ENCODE measurements around the gene FBN1.

Gene FBN1

GRCh38 chr15:48596415-48596814 is 49.1 kb downstream of the FBN1 start:
- no peak overlapping the region for H3K4ac ChIP-seq (ENCODE audit: low read length)
- no peak overlapping the region for H3K9ac ChIP-seq (ENCODE audit: low read depth, low read length, poor library complexity)
- no CpG with 5 or more reads among the region's 4 CpGs for WGBS, 2 donors (ENCODE audit: extremely low coverage in 2 of 2, insufficient read length in 2 of 2, insufficient replicate concordance in 1 of 2)
- H3K4me3 ChIP-seq (ENCODE audit: low read length in 2 of 2), result no peak overlapping the region
- H4K8ac ChIP-seq (ENCODE audit: low read depth, low read length), result no peak overlapping the region
- no peak for DNase-seq (ENCODE audit: low spot score)
- no peak overlapping the region for H3K23ac ChIP-seq (ENCODE audit: low read depth, low read length, poor library complexity)
- peaks cover 4% of the 10 kb centered on the region in 2 donors for H3K36me3 ChIP-seq (replicated peaks in 1 of 2; ENCODE audit: control insufficient read depth in 2 of 2, insufficient read depth in 2 of 2, low read length in 2 of 2)
- no peak overlapping the region for H2AFZ ChIP-seq (ENCODE audit: low read length)
- no peak overlapping the region for H4K91ac ChIP-seq (ENCODE audit: low read depth, low read length, poor library complexity)
- no peaks in the 10 kb centered on the region for H3K9me3 ChIP-seq (replicated peaks in 1 of 2; ENCODE audit: control insufficient read depth in 2 of 2, insufficient read depth in 1 of 2, low read depth in 1 of 2, low read length in 2 of 2)
- H3K27me3 ChIP-seq (ENCODE audit: control insufficient read depth in 3 of 3, insufficient read depth in 3 of 3, low read depth in 1 of 3, low read length in 3 of 3), result peaks cover 0 to 1% (median 0%) of the 10 kb centered on the region in 3 experiments
- no peak overlapping the region for H2BK120ac ChIP-seq (ENCODE audit: low read depth, low read length)
- H3K4me1 ChIP-seq (ENCODE audit: control insufficient read depth in 2 of 2, insufficient read depth in 1 of 2, low read depth in 1 of 2, low read length in 2 of 2), result peaks cover 0 to 11% of the 10 kb centered on the region in 2 donors
- no peak overlapping the region for H2BK5ac ChIP-seq (ENCODE audit: low read length)
- no peak overlapping the region for H3K18ac ChIP-seq (ENCODE audit: low read length)
- no peak overlapping the region for H2AK5ac ChIP-seq (ENCODE audit: low read depth, low read length)
- no peak overlapping the region for H2BK15ac ChIP-seq (ENCODE audit: low read length)
- no peak overlapping the region for H3K27ac ChIP-seq (replicated peaks; ENCODE audit: low read length)
- no peaks in the 10 kb centered on the region for H3K79me1 ChIP-seq (ENCODE audit: low read depth, low read length)
- H3K4me2 ChIP-seq (ENCODE audit: insufficient read depth, low read length, poor library complexity, severe bottlenecking), result no peak overlapping the region
- no peak overlapping the region for H2BK12ac ChIP-seq (ENCODE audit: low read length)
- H3K14ac ChIP-seq (ENCODE audit: low read length), result no peak overlapping the region

- peaks cover 4% of the 10 kb centered on the region in 2 donors for H3K36me3 ChIP-seq (replicated peaks in 1 of 2; ENCODE audit: control insufficient read depth in 2 of 2, insufficient read depth in 2 of 2, low read length in 2 of 2)
- no peak overlapping the region for H3K23ac ChIP-seq (ENCODE audit: low read depth, low read length, poor library complexity)
- WGBS, 2 donors (ENCODE audit: extremely low coverage in 2 of 2, insufficient read length in 2 of 2, insufficient replicate concordance in 1 of 2), result no CpG with 5 or more reads among the region's 5 CpGs
- H2BK120ac ChIP-seq (ENCODE audit: low read depth, low read length), result no peak overlapping the region
- no peak overlapping the region for H3K18ac ChIP-seq (ENCODE audit: low read length)
- H2BK5ac ChIP-seq (ENCODE audit: low read length), result no peak overlapping the region
- no peak overlapping the region for H3K27ac ChIP-seq (replicated peaks; ENCODE audit: low read length)
- H2BK15ac ChIP-seq (ENCODE audit: low read length), result no peak overlapping the region
- no peaks in the 10 kb centered on the region for H3K79me1 ChIP-seq (ENCODE audit: low read depth, low read length)
- H2AFZ ChIP-seq (ENCODE audit: low read length), result no peak overlapping the region
- no peak overlapping the region for H3K14ac ChIP-seq (ENCODE audit: low read length)
- no peak overlapping the region for H3K4me2 ChIP-seq (ENCODE audit: insufficient read depth, low read length, poor library complexity, severe bottlenecking)
- DNase-seq (ENCODE audit: low spot score), result no peak
- H2BK12ac ChIP-seq (ENCODE audit: low read length), result no peak overlapping the region
- H4K8ac ChIP-seq (ENCODE audit: low read depth, low read length), result no peak overlapping the region
- H2AK5ac ChIP-seq (ENCODE audit: low read depth, low read length), result no peak overlapping the region
- no peak overlapping the region for H3K4me3 ChIP-seq (ENCODE audit: low read length in 2 of 2)
- no peak overlapping the region for H3K9ac ChIP-seq (ENCODE audit: low read depth, low read length, poor library complexity)
- H3K4me1 ChIP-seq (ENCODE audit: control insufficient read depth in 2 of 2, insufficient read depth in 1 of 2, low read depth in 1 of 2, low read length in 2 of 2), result peaks cover 0 to 11% of the 10 kb centered on the region in 2 donors
- H4K91ac ChIP-seq (ENCODE audit: low read depth, low read length, poor library complexity), result no peak overlapping the region
- H3K9me3 ChIP-seq (replicated peaks in 1 of 2; ENCODE audit: control insufficient read depth in 2 of 2, insufficient read depth in 1 of 2, low read depth in 1 of 2, low read length in 2 of 2), result no peaks in the 10 kb centered on the region
- peaks cover 0 to 1% (median 0%) of the 10 kb centered on the region in 3 experiments for H3K27me3 ChIP-seq (ENCODE audit: control insufficient read depth in 3 of 3, insufficient read depth in 3 of 3, low read depth in 1 of 3, low read length in 3 of 3)
- no peak overlapping the region for H3K4ac ChIP-seq (ENCODE audit: low read length)
These were observed 49.5 kb downstream of the FBN1 start for GRCh38 chr15:48595981-48596380.

- H3K36me3 ChIP-seq (replicated peaks in 1 of 2; ENCODE audit: control insufficient read depth in 2 of 2, insufficient read depth in 2 of 2, low read length in 2 of 2), result no peaks in the 10 kb centered on the region
- H3K27ac ChIP-seq (replicated peaks; ENCODE audit: low read length), result no peak overlapping the region
- H2AK5ac ChIP-seq (ENCODE audit: low read depth, low read length), result no peak overlapping the region
- no peak overlapping the region for H3K4me3 ChIP-seq (ENCODE audit: low read length in 2 of 2)
- no peak overlapping the region for H3K14ac ChIP-seq (ENCODE audit: low read length)
- no peak overlapping the region for H3K4ac ChIP-seq (ENCODE audit: low read length)
- no peak overlapping the region for H3K9ac ChIP-seq (ENCODE audit: low read depth, low read length, poor library complexity)
- no CpG with 5 or more reads among the region's 1 CpG for WGBS, 2 donors (ENCODE audit: extremely low coverage in 2 of 2, insufficient read length in 2 of 2, insufficient replicate concordance in 1 of 2)
- peaks cover 0 to 11% of the 10 kb centered on the region in 2 donors for H3K4me1 ChIP-seq (ENCODE audit: control insufficient read depth in 2 of 2, insufficient read depth in 1 of 2, low read depth in 1 of 2, low read length in 2 of 2)
- H4K91ac ChIP-seq (ENCODE audit: low read depth, low read length, poor library complexity), result no peak overlapping the region
- no peak overlapping the region for H4K8ac ChIP-seq (ENCODE audit: low read depth, low read length)
- H2BK5ac ChIP-seq (ENCODE audit: low read length), result no peak overlapping the region
- DNase-seq (ENCODE audit: low spot score), result no peak
- no peak overlapping the region for H3K18ac ChIP-seq (ENCODE audit: low read length)
- H2BK120ac ChIP-seq (ENCODE audit: low read depth, low read length), result no peak overlapping the region
- no peak overlapping the region for H3K4me2 ChIP-seq (ENCODE audit: insufficient read depth, low read length, poor library complexity, severe bottlenecking)
- no peak overlapping the region for H2AFZ ChIP-seq (ENCODE audit: low read length)
- no peak overlapping the region for H2BK12ac ChIP-seq (ENCODE audit: low read length)
- H3K27me3 ChIP-seq (ENCODE audit: control insufficient read depth in 3 of 3, insufficient read depth in 3 of 3, low read depth in 1 of 3, low read length in 3 of 3), result no peaks in the 10 kb centered on the region
- no peak overlapping the region for H3K23ac ChIP-seq (ENCODE audit: low read depth, low read length, poor library complexity)
- no peak overlapping the region for H2BK15ac ChIP-seq (ENCODE audit: low read length)
- no peaks in the 10 kb centered on the region for H3K79me1 ChIP-seq (ENCODE audit: low read depth, low read length)
- H3K9me3 ChIP-seq (replicated peaks in 1 of 2; ENCODE audit: control insufficient read depth in 2 of 2, insufficient read depth in 1 of 2, low read depth in 1 of 2, low read length in 2 of 2), result no peaks in the 10 kb centered on the region
These were observed 52.6 kb downstream of the FBN1 start for GRCh38 chr15:48592933-48593332.

GRCh38 chr15:48592221-48592731 is 53.2 kb downstream of the FBN1 start:
- Histone ChIP-seq H2BK5ac (ENCODE audit: low read length) (no peak overlapping the region), H4K8ac (ENCODE audit: low read depth, low read length) (no peak overlapping the region), H4K91ac (ENCODE audit: low read depth, low read length, poor library complexity) (no peak overlapping the region), H3K18ac (ENCODE audit: low read length) (no peak overlapping the region), H3K27ac (replicated peaks; ENCODE audit: low read length) (no peak overlapping the region), H3K4me1 (ENCODE audit: control insufficient read depth in 2 of 2, insufficient read depth in 1 of 2, low read depth in 1 of 2, low read length in 2 of 2) (peaks cover 0 to 11% of the 10 kb centered on the region in 2 donors), H3K27me3 (ENCODE audit: control insufficient read depth in 3 of 3, insufficient read depth in 3 of 3, low read depth in 1 of 3, low read length in 3 of 3) (no peaks in the 10 kb centered on the region), H3K23ac (ENCODE audit: low read depth, low read length, poor library complexity) (no peak overlapping the region), H3K79me1 (ENCODE audit: low read depth, low read length) (no peaks in the 10 kb centered on the region), H3K9me3 (replicated peaks in 1 of 2; ENCODE audit: control insufficient read depth in 2 of 2, insufficient read depth in 1 of 2, low read depth in 1 of 2, low read length in 2 of 2) (no peaks in the 10 kb centered on the region), H3K4ac (ENCODE audit: low read length) (no peak overlapping the region), H2BK15ac (ENCODE audit: low read length) (no peak overlapping the region), H3K36me3 (replicated peaks in 1 of 2; ENCODE audit: control insufficient read depth in 2 of 2, insufficient read depth in 2 of 2, low read length in 2 of 2) (no peaks in the 10 kb centered on the region), H2AFZ (ENCODE audit: low read length) (no peak overlapping the region), H3K4me2 (ENCODE audit: insufficient read depth, low read length, poor library complexity, severe bottlenecking) (no peak overlapping the region), H3K14ac (ENCODE audit: low read length) (no peak overlapping the region), H2BK12ac (ENCODE audit: low read length) (no peak overlapping the region), H2BK120ac (ENCODE audit: low read depth, low read length) (no peak overlapping the region), H2AK5ac (ENCODE audit: low read depth, low read length) (no peak overlapping the region), H3K4me3 (ENCODE audit: low read length in 2 of 2) (no peak overlapping the region), H3K9ac (ENCODE audit: low read depth, low read length, poor library complexity) (no peak overlapping the region)
- no peak for DNase-seq (ENCODE audit: low spot score)
- WGBS, 2 donors (ENCODE audit: extremely low coverage in 2 of 2, insufficient read length in 2 of 2, insufficient replicate concordance in 1 of 2), result no CpG with 5 or more reads among the region's 2 CpGs
